B cell (primary cell): ENCODE results near the gene ANK2. TPM values are rescaled to one million over a fixed set of nuclear protein-coding genes. Genes with fewer than 3 reads are reported as not detected.

ENCODE experiments used
- ATAC-seq: fragments of 200-7000 bp; cut with Tn5 transposase; one replicate; pipeline ENCODE4 v1.10.0; 2021; ENCODE audit warnings: low read depth, mild to moderate bottlenecking, moderate number of reproducible peaks, moderate library complexity
- CTCF ChIA-PET: fragments of 350-600 bp; sonication (Branson Sonifier 250); formaldehyde crosslinking; loops from one replicate; lab custom pipeline; 2021; ENCODE audit warnings: antibody characterized with exemption, inconsistent platforms; lab: Charles Lee
- POLR2A ChIA-PET: fragments of 350-600 bp; sonication (Branson Sonifier 250); formaldehyde crosslinking; loops from one replicate; lab custom pipeline; 2021; ENCODE audit warnings: antibody characterized with exemption; lab: Charles Lee
- DNase-seq: peaks from one replicate; pipeline ENCODE4 v3.0.0; 2013
- H2AFZ ChIP-seq: 2 replicates; pipeline ENCODE4 v1.6.1; 2012; ENCODE audit warnings: mild to moderate bottlenecking, low read depth, low read length; ENCODE audit not compliant: insufficient read depth, poor library complexity, severe bottlenecking
- H3K27ac ChIP-seq, 2 donors: 1 replicate in 1 of 2; 2 replicates in 1 of 2; pipeline ENCODE4 v1.5.1; 2012 to 2013; ENCODE audit warnings: low read length in 2 of 2, mild to moderate bottlenecking in 2 of 2, moderate library complexity in 1 of 2
- H3K27me3 ChIP-seq, 4 experiments: fragments of 200-600 bp in 1 of 4; sonication (generic) in 1 of 4; replicated peaks in 1 of 4; 1 replicate in 2 of 4; 2 replicates in 2 of 4; pipeline versions ENCODE4 v1.6.1 to v1.7.0; 2013 to 2016; ENCODE audit warnings: low read length in 3 of 4, mild to moderate bottlenecking in 2 of 4, mixed read lengths in 1 of 4, moderate library complexity in 1 of 4; ENCODE audit not compliant: insufficient read depth in 4 of 4, control insufficient read depth in 3 of 4; ENCODE audit errors: control extremely low read depth in 1 of 4
- H3K36me3 ChIP-seq, 2 experiments: replicated peaks in 1 of 2; 1 replicate in 1 of 2; 2 replicates in 1 of 2; pipeline versions ENCODE4 v1.6.1 to v1.7.1; 2013; ENCODE audit warnings: low read length in 1 of 2; ENCODE audit not compliant: insufficient read depth in 2 of 2, control insufficient read depth in 1 of 2; ENCODE audit errors: control extremely low read depth in 1 of 2, extremely low read depth in 1 of 2
- H3K4me1 ChIP-seq, 2 donors: fragments of 200-600 bp in 1 of 2; sonication (generic) in 1 of 2; 1 replicate in 1 of 2; 2 replicates in 1 of 2; pipeline versions ENCODE4 v1.5.1 to v1.6.1; 2013 to 2017; ENCODE audit warnings: low read length in 2 of 2; ENCODE audit not compliant: control insufficient read depth in 2 of 2, insufficient read depth in 2 of 2
- H3K4me2 ChIP-seq: replicated peaks from 2 replicates; pipeline ENCODE3; 2012; ENCODE audit warnings: mild to moderate bottlenecking, low read depth, low read length; ENCODE audit not compliant: poor library complexity, severe bottlenecking
- H3K4me3 ChIP-seq, 5 experiments: fragments of 200-600 bp in 1 of 5; sonication (generic) in 1 of 5; 1 replicate in 3 of 5; 2 replicates in 2 of 5; pipeline versions ENCODE4 v1.5.1 to v1.7.0; 2011 to 2016; ENCODE audit warnings: low read length in 4 of 5, mild to moderate bottlenecking in 4 of 5, low read depth in 2 of 5, control low read depth in 1 of 5, moderate library complexity in 1 of 5; ENCODE audit not compliant: insufficient read depth in 1 of 5; ENCODE audit errors: control extremely low read depth in 1 of 5, extremely low read depth in 1 of 5
- H3K79me2 ChIP-seq: fragments of 200-600 bp; sonication (generic); one replicate; pipeline ENCODE4 v1.6.0; 2016; ENCODE audit warnings: low read length; ENCODE audit not compliant: control insufficient read depth, insufficient read depth
- H3K9ac ChIP-seq: fragments of 200-600 bp; sonication (generic); 2 replicates; pipeline ENCODE4 v1.6.1; 2017; ENCODE audit warnings: mild to moderate bottlenecking, low read length, moderate library complexity
- H3K9me3 ChIP-seq, 3 donors: one replicate each; pipeline versions ENCODE4 v1.6.1 to v1.7.1; 2013; ENCODE audit warnings: low read length in 2 of 3; ENCODE audit not compliant: control insufficient read depth in 2 of 3, insufficient read depth in 1 of 3; ENCODE audit errors: control extremely low read depth in 1 of 3
- H4K20me1 ChIP-seq: 2 replicates; pipeline ENCODE4 v1.6.0; 2012; ENCODE audit warnings: mild to moderate bottlenecking, low read length; ENCODE audit not compliant: insufficient read depth, control insufficient read depth, poor library complexity, severe bottlenecking
- H3K27ac Mint-ChIP-seq: one replicate; pipeline ENCODE4 v1.8.0; 2021; ENCODE audit warnings: mixed read lengths
- H3K27me3 Mint-ChIP-seq: one replicate; pipeline ENCODE4 v1.8.0; 2021; ENCODE audit warnings: mixed read lengths
- H3K4me1 Mint-ChIP-seq: one replicate; pipeline ENCODE4 v1.8.0; 2021; ENCODE audit warnings: mixed read lengths
- H3K4me3 Mint-ChIP-seq: one replicate; pipeline ENCODE4 v1.8.0; 2021; ENCODE audit warnings: mixed read lengths
- H3K9me3 Mint-ChIP-seq: one replicate; pipeline ENCODE4 v1.8.0; 2022; ENCODE audit warnings: mixed read lengths; ENCODE audit not compliant: insufficient read depth
- EZH2 ChIP-seq: IDR thresholded peaks from 2 replicates; pipeline ENCODE4 v1.6.1; 2012; ENCODE audit warnings: borderline replicate concordance, low read depth, mild to moderate bottlenecking, moderate library complexity, low read length; ENCODE audit not compliant: insufficient read depth, poor library complexity, severe bottlenecking
- intact Hi-C: fragments of 100-400 bp; cut with micrococcal nuclease; formaldehyde crosslinking; loops from one replicate; pipeline ENCODE4 v1.10.0; 2022
- polyA plus RNA-seq: library from polyadenylated mRNA; depleted of rRNA; stranded (reverse); fragments of >200 nt; gene quantifications from 2 replicates; pipeline ENCODE4 v1.2.3, GENCODE V29; 2012
- total RNA-seq, 2 donors: library from RNA; stranded (reverse); fragments of 120-200 nt in 1 of 2; gene quantifications; 1 replicate in 1 of 2; 2 replicates in 1 of 2; pipeline versions ENCODE4 v1.2.3 to v1.2.4, GENCODE V29; 2013 to 2022
- TF ChIP-seq, protein P1 (sequence below): fragments of 200-600 bp; IDR thresholded peaks from one replicate; pipeline ENCODE4 v1.8.0; 2022; ENCODE audit warnings: antibody characterized with exemption, mild to moderate bottlenecking

The ANK2 gene
- total and polyA plus RNA-seq, 2 donors (not counting 1 experiment from before 2014, with no cell fraction given), result 0.16 to 3.6 TPM

DNA sequence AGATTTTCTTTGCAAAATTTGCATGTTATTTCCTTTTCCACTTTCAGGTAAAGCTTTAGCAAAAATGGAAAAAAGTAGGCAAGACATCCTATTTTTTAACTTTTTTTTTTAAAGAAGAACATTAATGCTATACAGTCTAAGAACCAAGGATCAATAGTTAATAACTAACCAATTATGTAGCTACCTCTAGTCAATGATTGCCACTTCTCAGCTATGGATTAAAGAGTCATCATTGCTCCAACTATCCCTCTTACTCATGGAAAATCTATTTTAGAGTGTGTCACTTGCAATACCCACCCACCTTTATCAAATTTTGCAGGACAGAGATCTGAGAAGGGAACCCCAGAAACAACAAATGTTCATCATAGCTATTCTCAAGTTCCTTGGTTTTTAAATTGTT is 223.1 kb downstream of the ANK2 start:
- H3K79me2 ChIP-seq, result no peaks in the 10 kb centered on the region
- no peak overlapping the region for H3K4me3 ChIP-seq
- H3K4me2 ChIP-seq, result no peak overlapping the region
- POLR2A ChIA-PET, result no interaction called here
- no peak overlapping the region for H3K9ac ChIP-seq
- H3K27me3 ChIP-seq, result no peaks in the 10 kb centered on the region
- no peak for DNase-seq
- Mint-ChIP-seq H3K27me3 (no peaks in the 10 kb centered on the region), H3K4me3 (no peak overlapping the region), H3K27ac (no peak overlapping the region), H3K4me1 (no peaks in the 10 kb centered on the region), H3K9me3 (no peaks in the 10 kb centered on the region)
- CTCF ChIA-PET, result interaction anchor here (0.7 kb wide), 1 partner anchor 10 kb away, joined by 3 read pairs; no protein-coding TSS in a partner anchor
- H3K27ac ChIP-seq, result no peak overlapping the region
- no peaks in the 10 kb centered on the region for H4K20me1 ChIP-seq
- no peaks in the 10 kb centered on the region for H3K4me1 ChIP-seq
- no peak for ATAC-seq
- H3K36me3 ChIP-seq, result no peaks in the 10 kb centered on the region
- intact Hi-C loops, result no loop called here
- no peaks in the 10 kb centered on the region for H3K9me3 ChIP-seq
- H2AFZ ChIP-seq, result no peak overlapping the region
- TF ChIP-seq EZH2, result no peak
- TF ChIP-seq, protein P1, sequence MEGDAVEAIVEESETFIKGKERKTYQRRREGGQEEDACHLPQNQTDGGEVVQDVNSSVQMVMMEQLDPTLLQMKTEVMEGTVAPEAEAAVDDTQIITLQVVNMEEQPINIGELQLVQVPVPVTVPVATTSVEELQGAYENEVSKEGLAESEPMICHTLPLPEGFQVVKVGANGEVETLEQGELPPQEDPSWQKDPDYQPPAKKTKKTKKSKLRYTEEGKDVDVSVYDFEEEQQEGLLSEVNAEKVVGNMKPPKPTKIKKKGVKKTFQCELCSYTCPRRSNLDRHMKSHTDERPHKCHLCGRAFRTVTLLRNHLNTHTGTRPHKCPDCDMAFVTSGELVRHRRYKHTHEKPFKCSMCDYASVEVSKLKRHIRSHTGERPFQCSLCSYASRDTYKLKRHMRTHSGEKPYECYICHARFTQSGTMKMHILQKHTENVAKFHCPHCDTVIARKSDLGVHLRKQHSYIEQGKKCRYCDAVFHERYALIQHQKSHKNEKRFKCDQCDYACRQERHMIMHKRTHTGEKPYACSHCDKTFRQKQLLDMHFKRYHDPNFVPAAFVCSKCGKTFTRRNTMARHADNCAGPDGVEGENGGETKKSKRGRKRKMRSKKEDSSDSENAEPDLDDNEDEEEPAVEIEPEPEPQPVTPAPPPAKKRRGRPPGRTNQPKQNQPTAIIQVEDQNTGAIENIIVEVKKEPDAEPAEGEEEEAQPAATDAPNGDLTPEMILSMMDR, result no peak

DNA sequence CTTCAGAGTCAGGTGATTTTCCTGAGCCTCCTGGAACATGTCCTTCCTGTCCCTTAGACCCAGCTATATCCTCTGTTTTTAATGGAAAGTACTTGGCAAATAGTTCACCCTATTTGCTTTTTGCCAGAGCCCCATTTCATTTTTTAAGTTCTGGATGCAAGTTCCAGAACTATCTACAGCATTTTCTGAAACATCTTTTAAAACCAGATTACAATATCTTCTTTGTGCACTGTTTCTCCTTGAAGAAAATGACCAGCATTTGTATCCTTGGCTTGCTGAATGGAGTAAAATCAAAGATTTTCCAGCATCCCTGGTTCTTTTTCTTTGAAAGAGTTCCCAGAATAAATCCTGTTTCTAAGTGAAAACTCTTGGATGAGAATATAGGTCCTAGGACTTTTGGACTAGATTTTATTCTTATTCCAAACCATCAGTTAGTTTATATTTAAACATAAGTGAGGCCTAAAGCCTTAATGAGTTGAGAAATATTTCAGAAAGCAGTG is 224.3 kb downstream of the ANK2 start:
- Histone ChIP-seq H3K36me3 (no peaks in the 10 kb centered on the region), H3K4me1 (no peaks in the 10 kb centered on the region), H3K79me2 (no peaks in the 10 kb centered on the region), H3K4me2 (no peak overlapping the region), H4K20me1 (no peaks in the 10 kb centered on the region), H3K27me3 (no peaks in the 10 kb centered on the region), H2AFZ (no peak overlapping the region), H3K9ac (no peak overlapping the region), H3K9me3 (no peaks in the 10 kb centered on the region), H3K27ac (no peak overlapping the region), H3K4me3 (no peak overlapping the region)
- H3K4me3 Mint-ChIP-seq, result no peak overlapping the region
- no peaks in the 10 kb centered on the region for H3K4me1 Mint-ChIP-seq
- ChIA-PET POLR2A (no interaction called here), CTCF (no interaction called here)
- no peak overlapping the region for H3K27ac Mint-ChIP-seq
- TF ChIP-seq EZH2, result no peak
- TF ChIP-seq, protein P1, result no peak
- H3K27me3 Mint-ChIP-seq, result peaks cover 5% of the 10 kb centered on the region
- DNase-seq (no peak), ATAC-seq (no peak)
- no peaks in the 10 kb centered on the region for H3K9me3 Mint-ChIP-seq
- intact Hi-C loops, result no loop called here
